ENCODE results near the gene OR51B4. TPM values are rescaled to one million over a fixed set of nuclear protein-coding genes. Genes with fewer than 3 reads are reported as not detected.

Gene OR51B4, protein sequence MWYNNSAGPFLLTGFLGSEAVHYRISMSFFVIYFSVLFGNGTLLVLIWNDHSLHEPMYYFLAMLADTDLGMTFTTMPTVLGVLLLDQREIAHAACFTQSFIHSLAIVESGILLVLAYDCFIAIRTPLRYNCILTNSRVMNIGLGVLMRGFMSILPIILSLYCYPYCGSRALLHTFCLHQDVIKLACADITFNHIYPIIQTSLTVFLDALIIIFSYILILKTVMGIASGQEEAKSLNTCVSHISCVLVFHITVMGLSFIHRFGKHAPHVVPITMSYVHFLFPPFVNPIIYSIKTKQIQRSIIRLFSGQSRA
- 0.18 TPM in 1 of 2 replicates, not detected in the other for total RNA-seq (ENCODE audit: low replicate concordance)

DNA sequence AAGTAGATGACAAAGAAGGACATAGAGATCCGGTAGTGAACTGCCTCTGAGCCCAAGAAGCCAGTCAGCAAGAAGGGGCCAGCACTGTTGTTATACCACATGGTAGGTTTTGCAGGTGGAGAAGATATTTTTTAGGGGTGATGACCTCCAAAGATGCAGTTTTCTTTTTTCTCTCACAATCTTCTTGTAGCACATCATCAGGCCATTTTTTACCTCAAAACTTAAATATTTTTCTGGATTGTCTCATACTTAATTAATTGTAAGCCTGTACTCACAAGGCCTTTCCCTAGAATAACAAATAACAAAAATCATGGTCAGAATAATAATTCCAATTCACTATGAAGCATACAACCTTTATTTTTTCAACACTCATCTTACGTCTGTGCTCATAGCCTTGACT, at the start of gene OR51B4:
Gene OR51B4 (minus strand): TSS at position 101 of the 400 bp plus-strand sequence. CDS start 0 bp downstream, at position 101.
- TF ChIP-seq, protein P1, sequence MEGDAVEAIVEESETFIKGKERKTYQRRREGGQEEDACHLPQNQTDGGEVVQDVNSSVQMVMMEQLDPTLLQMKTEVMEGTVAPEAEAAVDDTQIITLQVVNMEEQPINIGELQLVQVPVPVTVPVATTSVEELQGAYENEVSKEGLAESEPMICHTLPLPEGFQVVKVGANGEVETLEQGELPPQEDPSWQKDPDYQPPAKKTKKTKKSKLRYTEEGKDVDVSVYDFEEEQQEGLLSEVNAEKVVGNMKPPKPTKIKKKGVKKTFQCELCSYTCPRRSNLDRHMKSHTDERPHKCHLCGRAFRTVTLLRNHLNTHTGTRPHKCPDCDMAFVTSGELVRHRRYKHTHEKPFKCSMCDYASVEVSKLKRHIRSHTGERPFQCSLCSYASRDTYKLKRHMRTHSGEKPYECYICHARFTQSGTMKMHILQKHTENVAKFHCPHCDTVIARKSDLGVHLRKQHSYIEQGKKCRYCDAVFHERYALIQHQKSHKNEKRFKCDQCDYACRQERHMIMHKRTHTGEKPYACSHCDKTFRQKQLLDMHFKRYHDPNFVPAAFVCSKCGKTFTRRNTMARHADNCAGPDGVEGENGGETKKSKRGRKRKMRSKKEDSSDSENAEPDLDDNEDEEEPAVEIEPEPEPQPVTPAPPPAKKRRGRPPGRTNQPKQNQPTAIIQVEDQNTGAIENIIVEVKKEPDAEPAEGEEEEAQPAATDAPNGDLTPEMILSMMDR (IDR thresholded peaks at IDR 0.05; ENCODE audit: insufficient read depth, low read length): no peak
- H3K4me3 ChIP-seq (ENCODE audit: low read depth, low read length): no peak within 1 kb of the TSS
- no peak for DNase-seq (ENCODE audit: low read depth)

DNA sequence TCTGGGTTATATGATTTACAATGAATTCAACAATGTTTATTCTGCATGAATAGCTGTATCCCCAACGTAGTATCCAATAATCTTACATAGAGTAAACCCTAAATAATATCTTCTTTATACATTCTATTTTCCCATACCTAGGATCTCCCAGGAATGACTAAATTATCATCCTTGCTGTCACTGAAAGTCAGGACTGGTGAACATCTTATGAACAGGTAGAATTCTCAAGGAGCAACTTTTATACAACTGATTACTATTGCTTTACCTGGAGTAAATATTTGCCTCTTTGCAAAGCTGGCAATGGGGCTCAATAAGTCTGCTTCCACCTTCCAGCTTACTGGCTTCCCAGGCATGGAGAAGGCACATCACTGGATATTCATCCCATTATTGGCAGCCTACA, 49.5 kb upstream of the OR51B4 start, which contains the start of gene OR51B6:
Gene OR51B6 (plus strand): TSS at position 301 of the 400 bp plus-strand sequence. CDS start 0 bp downstream, at position 301.
- no peak within 1 kb of the TSS for H3K4me3 ChIP-seq (ENCODE audit: low read depth, low read length)
- TF ChIP-seq, protein P1 (IDR thresholded peaks at IDR 0.05; ENCODE audit: insufficient read depth, low read length): no peak
- no peak for DNase-seq (ENCODE audit: low read depth)

DNA sequence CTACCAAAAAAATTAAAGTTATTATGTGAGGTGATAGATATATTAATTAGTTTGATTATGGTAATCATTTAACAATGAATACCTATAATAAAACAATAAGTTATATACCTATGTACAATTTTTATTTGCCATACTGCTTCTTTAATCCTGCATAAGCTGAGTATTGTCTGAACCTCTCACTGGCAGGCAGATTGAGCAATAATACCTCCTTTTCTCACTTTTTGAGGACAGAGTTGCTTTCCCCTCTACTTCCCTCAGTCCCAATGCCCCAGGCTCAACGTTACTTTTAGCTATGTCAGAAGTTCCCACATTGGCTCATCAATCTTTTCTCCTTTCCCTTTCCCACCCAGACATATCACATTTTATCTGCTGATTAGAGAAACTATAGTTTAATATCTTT, 47.8 kb upstream of the OR51B4 start:
- TF ChIP-seq, protein P1 (IDR thresholded peaks at IDR 0.05; ENCODE audit: insufficient read depth, low read length): no peak
- no peak for DNase-seq (ENCODE audit: low read depth)
- no peak overlapping the region for H3K4me3 ChIP-seq (ENCODE audit: low read depth, low read length)

DNA sequence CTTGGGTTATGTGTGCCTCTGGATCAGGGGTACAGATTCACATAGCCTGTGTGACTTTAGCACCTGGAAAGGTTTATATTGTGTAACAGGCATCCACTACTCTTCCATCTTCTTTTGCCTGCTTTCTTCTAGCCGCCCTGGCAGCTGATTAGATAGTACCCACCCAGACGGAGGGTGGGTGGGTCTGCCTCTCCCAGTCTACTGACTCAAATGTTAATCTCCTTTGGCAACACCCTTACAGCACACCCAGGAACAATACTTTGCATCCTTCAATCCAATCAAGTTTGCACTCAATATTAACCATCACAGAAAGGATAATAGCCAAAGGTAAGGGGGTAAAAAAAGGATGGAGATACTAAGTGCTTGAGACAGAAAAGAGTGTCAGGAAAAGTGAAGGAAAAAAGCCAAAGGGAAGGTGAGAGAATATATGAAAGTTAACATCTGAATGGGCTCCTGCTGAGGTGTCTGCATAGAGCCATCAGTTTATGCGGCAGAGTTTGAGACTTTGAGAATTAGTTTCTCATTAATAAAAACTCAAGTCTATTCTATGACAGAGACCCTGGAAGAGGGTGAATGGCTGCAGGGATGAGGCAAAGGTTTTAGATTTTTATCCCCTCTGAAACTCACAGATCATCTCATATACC, 46.9 kb upstream of the OR51B4 start:
- no peak overlapping the region for H3K4me3 ChIP-seq (ENCODE audit: low read depth, low read length)
- no peak for DNase-seq (ENCODE audit: low read depth)
- TF ChIP-seq, protein P1 (IDR thresholded peaks at IDR 0.05; ENCODE audit: insufficient read depth, low read length): no peak

DNA sequence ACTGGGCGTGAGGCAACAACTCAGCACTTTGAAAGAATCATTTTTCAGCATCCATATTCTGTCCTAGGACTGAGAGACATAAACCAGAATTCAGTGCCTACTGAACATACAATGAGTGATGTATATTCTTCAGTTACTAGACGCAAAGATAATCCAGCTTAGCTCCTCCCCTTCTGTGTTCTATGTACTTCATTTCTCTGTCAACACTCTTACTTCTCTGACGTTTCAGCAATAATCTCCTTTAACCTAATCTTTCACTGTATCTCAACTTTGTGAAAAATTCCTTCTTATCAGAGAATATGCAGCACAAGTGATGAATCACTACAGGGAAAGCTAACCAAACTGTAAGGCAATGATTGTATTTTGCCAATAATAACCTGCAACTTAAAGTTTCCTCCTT, 44.1 kb upstream of the OR51B4 start:
- TF ChIP-seq, protein P1 (IDR thresholded peaks at IDR 0.05; ENCODE audit: insufficient read depth, low read length): no peak
- H3K4me3 ChIP-seq (ENCODE audit: low read depth, low read length): no peak overlapping the region
- peak; percentile 82 for DNase-seq (ENCODE audit: low read depth)

DNA sequence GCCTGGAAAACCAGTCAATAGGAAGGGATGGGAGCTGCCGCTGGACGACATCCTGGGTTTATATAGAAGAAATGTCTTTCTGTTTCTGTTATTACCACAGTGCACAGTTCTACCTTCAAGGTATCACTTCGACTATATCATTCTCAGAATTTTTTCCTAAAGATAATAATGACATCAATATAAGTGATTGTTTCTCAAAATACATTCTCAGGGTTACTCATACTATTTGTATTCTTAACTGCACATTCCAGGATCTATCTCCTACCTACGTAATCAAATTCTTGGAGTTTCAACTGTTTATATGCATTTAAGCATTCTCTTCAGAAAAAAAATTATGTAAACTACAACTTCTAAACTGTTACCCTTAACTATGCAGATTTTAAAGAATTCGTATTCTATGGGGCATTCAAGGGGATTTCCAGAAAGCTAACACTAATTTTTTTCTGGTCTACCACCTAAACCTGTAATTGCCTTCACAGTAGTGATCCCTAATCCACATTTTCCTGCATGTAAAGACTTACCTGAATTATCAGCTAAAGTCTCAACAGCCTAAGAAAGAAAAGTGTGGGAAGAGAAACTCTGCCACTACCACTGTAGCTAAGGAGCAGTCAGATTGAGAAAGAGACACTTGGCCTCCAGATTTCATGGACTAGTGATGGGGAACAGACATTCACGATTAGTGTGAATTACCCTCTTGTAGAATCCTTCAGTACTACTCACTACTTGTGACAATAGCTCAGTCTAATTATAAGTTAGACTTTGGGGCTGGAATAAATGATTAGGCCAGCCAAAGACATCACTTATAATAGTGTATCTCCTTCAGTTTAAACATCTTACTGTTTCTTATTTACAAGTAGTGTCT, 42.0 kb upstream of the OR51B4 start, which contains the start of gene OR51B5:
Gene OR51B5 (minus strand): TSS at position 51 of the 862 bp plus-strand sequence. CDS start 0 bp downstream, at position 51.
- TF ChIP-seq, protein P1 (IDR thresholded peaks at IDR 0.05; ENCODE audit: insufficient read depth, low read length): no peak
- H3K4me3 ChIP-seq (ENCODE audit: low read depth, low read length): no peak within 1 kb of the TSS
- DNase-seq (ENCODE audit: low read depth): peak; percentile 39

Measured in fibroblast of the aortic adventitia (primary cell).